Measurements from ENCODE around the gene PLD1.

Gene PLD1

GRCh38 chr3:171796625-171797264 is 13.5 kb downstream of the PLD1 start:
- no peak for DNase-seq

- DNase-seq, result no peak
These were observed 17.8 kb downstream of the PLD1 start for GRCh38 chr3:171792531-171792930.

- DNase-seq, result no peak
These were observed 18.6 kb downstream of the PLD1 start for GRCh38 chr3:171791692-171792076.

- DNase-seq, result no peak
These were observed 19.2 kb downstream of the PLD1 start for GRCh38 chr3:171790898-171791691.

- no peak for DNase-seq
These were observed 19.7 kb downstream of the PLD1 start for GRCh38 chr3:171790574-171790897.

GRCh38 chr3:171789759-171790505 is 20.4 kb downstream of the PLD1 start:
- DNase-seq, result no peak

GRCh38 chr3:171788546-171789351 is 21.5 kb downstream of the PLD1 start:
- DNase-seq, result no peak

GRCh38 chr3:171786997-171787396 is 23.3 kb downstream of the PLD1 start:
- DNase-seq, result no peak

- no peak for DNase-seq
These were observed 25.3 kb downstream of the PLD1 start for GRCh38 chr3:171784937-171785336.

GRCh38 chr3:171784387-171784786 is 25.9 kb downstream of the PLD1 start:
- no peak for DNase-seq

GRCh38 chr3:171783626-171784025 is 26.7 kb downstream of the PLD1 start:
- DNase-seq, result no peak

- no peak for DNase-seq
These were observed 27.2 kb downstream of the PLD1 start for GRCh38 chr3:171783086-171783485.

GRCh38 chr3:171782617-171783016 is 27.7 kb downstream of the PLD1 start:
- DNase-seq, result no peak

- DNase-seq, result no peak
These were observed 28.6 kb downstream of the PLD1 start for GRCh38 chr3:171781711-171782127.

GRCh38 chr3:171778493-171778892 is 31.8 kb downstream of the PLD1 start:
- DNase-seq, result no peak

GRCh38 chr3:171777596-171777995 is 32.7 kb downstream of the PLD1 start:
- no peak for DNase-seq

GRCh38 chr3:171776839-171777583 is 33.3 kb downstream of the PLD1 start:
- DNase-seq, result no peak

- DNase-seq, result no peak
These were observed 33.9 kb downstream of the PLD1 start for GRCh38 chr3:171776411-171776810.

- no peak for DNase-seq
These were observed 34.3 kb downstream of the PLD1 start for GRCh38 chr3:171775943-171776342.

GRCh38 chr3:171774521-171774920 is 35.8 kb downstream of the PLD1 start:
- DNase-seq, result no peak

- no peak for DNase-seq
These were observed 37.7 kb downstream of the PLD1 start for GRCh38 chr3:171772427-171773056.

Measured in activated CD4-positive, CD25-positive, alpha-beta regulatory T cell treated with anti-CD3 and anti-CD28 coated beads, Interleukin-2, amount 50 U/mL, for 72 hours (primary cell).